Esophagus squamous epithelium (tissue), 5 donors: Measurements from ENCODE around the gene GDAP1L1. TPM values are rescaled to one million over a fixed set of nuclear protein-coding genes. Genes with fewer than 3 reads are reported as not detected.
"Not testable (repeated sequence)": the region's sequence is repeated elsewhere in the genome, so short reads cannot be mapped to it uniquely, and the experiment has no call there.

Experiments used
- DNase-seq: peaks from one replicate; lab custom pipeline; 2025; lab: John Stamatoyannopoulos, UW
- H3K27ac ChIP-seq, 4 donors: fragments of 200-600 bp; sonication (generic); one replicate each; pipeline ENCODE4 v1.5.1; 2016 to 2019; ENCODE audit warnings: mild to moderate bottlenecking in 1 of 4
- H3K27me3 ChIP-seq, 4 donors: fragments of 200-600 bp; sonication (generic); 1 replicate in 3 of 4; 2 replicates in 1 of 4; pipeline versions ENCODE4 v1.5.1 to v1.6.0; 2017 to 2021; ENCODE audit warnings: antibody characterized with exemption in 1 of 4
- H3K36me3 ChIP-seq, 3 donors: fragments of 200-600 bp; sonication (generic); one replicate each; pipeline ENCODE4 v1.5.1; 2016 to 2019
- H3K4me1 ChIP-seq, 3 donors: fragments of 200-600 bp; sonication (generic); one replicate each; pipeline ENCODE4 v1.5.1; 2017 to 2019
- H3K4me3 ChIP-seq, 4 donors: fragments of 200-600 bp; sonication (generic); 1 replicate in 3 of 4; 2 replicates in 1 of 4; pipeline ENCODE4 v1.5.1; 2016 to 2019; ENCODE audit warnings: mild to moderate bottlenecking in 2 of 4, moderate library complexity in 1 of 4
- H3K9me3 ChIP-seq, 3 donors: fragments of 200-600 bp; sonication (generic); one replicate each; pipeline ENCODE4 v1.5.1; 2016 to 2019
- POLR2A ChIP-seq, 4 donors: fragments of 450-650 bp; IDR thresholded peaks; one replicate each; pipeline ENCODE4 v1.6.1; 2017; ENCODE audit warnings: antibody characterized with exemption in 4 of 4, mild to moderate bottlenecking in 4 of 4, moderate library complexity in 3 of 4
- WGBS, 2 donors: methylation state at CpG; one replicate each; pipeline ENCODE4 v1.1.5; 2018; 5-methylcytosine and 5-hydroxymethylcytosine counted together
- intact Hi-C: fragments of 100-400 bp; cut with DNase I; formaldehyde crosslinking; loops from one replicate; pipeline ENCODE4 v1.15.0; 2022
- total RNA-seq, 4 donors: library from RNA; depleted of rRNA; stranded (reverse); fragments of >200 nt; gene quantifications; one replicate each; pipeline ENCODE4 v1.1.0, GENCODE V29; 2016
- TF ChIP-seq, protein P1 (sequence below), 6 experiments: fragments of 450-650 bp in 4 of 6; fragments of 200-600 bp in 2 of 6; sonication (generic) in 2 of 6; IDR thresholded peaks; one replicate each; pipeline ENCODE4 v1.5.1; 2016 to 2019; ENCODE audit warnings: antibody characterized with exemption in 6 of 6, mild to moderate bottlenecking in 4 of 6, moderate library complexity in 4 of 6
- donor health status: DM: yes; HTN: yes; CAD: no.

The GDAP1L1 gene
- total RNA-seq, 4 donors from 2014 or later, result not detected

DNA sequence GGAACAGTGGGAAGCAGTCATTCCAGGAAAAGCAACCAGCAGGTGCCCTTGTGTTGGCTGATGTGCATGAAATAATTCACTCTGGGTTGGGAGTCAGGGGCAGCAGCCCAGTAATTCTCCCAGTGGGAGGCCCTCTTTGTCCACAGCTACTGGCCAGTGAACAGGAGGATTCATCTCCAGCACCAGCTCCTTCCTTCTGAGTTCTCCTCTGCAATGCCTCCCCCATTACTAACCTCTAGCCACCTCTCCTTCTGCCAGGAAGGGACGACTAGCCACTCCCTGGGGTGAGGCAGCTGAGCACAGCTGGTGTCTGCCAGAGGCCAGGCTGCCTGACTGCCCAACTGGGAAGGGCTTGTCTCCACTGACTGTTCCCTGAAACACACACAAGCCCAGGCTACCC lies 77.2 kb downstream of the GDAP1L1 start:
- DNase-seq, result no peak
- intact Hi-C loops, result no loop called here

GRCh38 chr20:44326391-44327159 lies 79.5 kb downstream of the GDAP1L1 start:
- no peak overlapping the region for H3K27ac ChIP-seq
- no peak for DNase-seq
- H3K4me3 ChIP-seq, result peak overlapping the region; percentile 19 to 60 (median 27)
- intact Hi-C loops, result no loop called here
- H3K4me1 ChIP-seq, result peaks cover 5 to 9% (median 7%) of the 10 kb centered on the region in 3 donors
- 29 to 45% methylated on average over 8 to 12 of the region's 50 CpGs for WGBS, 2 donors
- no peaks in the 10 kb centered on the region for H3K9me3 ChIP-seq
- TF ChIP-seq, protein P1, sequence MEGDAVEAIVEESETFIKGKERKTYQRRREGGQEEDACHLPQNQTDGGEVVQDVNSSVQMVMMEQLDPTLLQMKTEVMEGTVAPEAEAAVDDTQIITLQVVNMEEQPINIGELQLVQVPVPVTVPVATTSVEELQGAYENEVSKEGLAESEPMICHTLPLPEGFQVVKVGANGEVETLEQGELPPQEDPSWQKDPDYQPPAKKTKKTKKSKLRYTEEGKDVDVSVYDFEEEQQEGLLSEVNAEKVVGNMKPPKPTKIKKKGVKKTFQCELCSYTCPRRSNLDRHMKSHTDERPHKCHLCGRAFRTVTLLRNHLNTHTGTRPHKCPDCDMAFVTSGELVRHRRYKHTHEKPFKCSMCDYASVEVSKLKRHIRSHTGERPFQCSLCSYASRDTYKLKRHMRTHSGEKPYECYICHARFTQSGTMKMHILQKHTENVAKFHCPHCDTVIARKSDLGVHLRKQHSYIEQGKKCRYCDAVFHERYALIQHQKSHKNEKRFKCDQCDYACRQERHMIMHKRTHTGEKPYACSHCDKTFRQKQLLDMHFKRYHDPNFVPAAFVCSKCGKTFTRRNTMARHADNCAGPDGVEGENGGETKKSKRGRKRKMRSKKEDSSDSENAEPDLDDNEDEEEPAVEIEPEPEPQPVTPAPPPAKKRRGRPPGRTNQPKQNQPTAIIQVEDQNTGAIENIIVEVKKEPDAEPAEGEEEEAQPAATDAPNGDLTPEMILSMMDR (IDR thresholded peaks at IDR 0.05), result no peak
- no peaks in the 10 kb centered on the region for H3K36me3 ChIP-seq
- H3K27me3 ChIP-seq, result peaks cover 0 to 57% (median 0%) of the 10 kb centered on the region in 4 donors

More for the DNA sequence above, 77.2 kb downstream of the GDAP1L1 start:
- Histone ChIP-seq H3K9me3 (no peaks in the 10 kb centered on the region), H3K4me1 (peaks cover 5 to 9% (median 7%) of the 10 kb centered on the region in 3 donors), H3K4me3 (no peak overlapping the region), H3K36me3 (no peaks in the 10 kb centered on the region), H3K27me3 (peaks cover 0 to 43% (median 0%) of the 10 kb centered on the region in 4 donors), H3K27ac (no peak overlapping the region)
- no peak for TF ChIP-seq POLR2A (IDR thresholded peaks at IDR 0.05)
- TF ChIP-seq, protein P1 (IDR thresholded peaks at IDR 0.05), result no peak
- WGBS, 2 donors, result no CpG with 5 or more reads among the region's 1 CpG

GRCh38 chr20:44327748-44328147 lies 80.6 kb downstream of the GDAP1L1 start:
- 87 to 88% methylated on average over 6 to 7 of the region's 7 CpGs for whole genome bisulfite sequencing, 2 donors
- H3K9me3 ChIP-seq, H3K27ac ChIP-seq, H3K4me3 ChIP-seq, DNase-seq, H3K36me3 ChIP-seq, intact Hi-C loops, H3K4me1 ChIP-seq: not testable (repeated sequence)
- peaks cover 0 to 62% (median 0%) of the 10 kb centered on the region in 4 donors for H3K27me3 ChIP-seq

- TF ChIP-seq, protein P1 (IDR thresholded peaks at IDR 0.05), result no peak
- no peak for TF ChIP-seq POLR2A (IDR thresholded peaks at IDR 0.05)
- intact Hi-C loops, result no loop called here
- Histone ChIP-seq H3K9me3 (no peaks in the 10 kb centered on the region), H3K4me1 (peaks cover 5 to 9% (median 7%) of the 10 kb centered on the region in 3 donors), H3K36me3 (no peaks in the 10 kb centered on the region), H3K27ac (no peak overlapping the region), H3K4me3 (no peak overlapping the region), H3K27me3 (peaks cover 0 to 67% (median 0%) of the 10 kb centered on the region in 4 donors)
- 74 to 75% methylated on average over 4 of the region's 4 CpGs for WGBS, 2 donors
- no peak for DNase-seq
Measured at GRCh38 chr20:44328428-44328827, 81.3 kb downstream of the GDAP1L1 start.

Other genes with a start within 250 kb of the GDAP1L1 start
- gene JPH2, start 60.1 kb upstream of the GDAP1L1 start, total RNA-seq, result 10 to 100 TPM in 1 of 4 donors, 1 to 10 TPM in 3; 2.4 to 32.0 (median 6.8) TPM
- gene OSER1, start 36.5 kb upstream of the GDAP1L1 start, total RNA-seq, result 10 to 100 TPM; 16.1 to 62.2 (median 25.0) TPM
- gene FITM2, start 63.9 kb downstream of the GDAP1L1 start, total RNA-seq, result 1 to 10 TPM; 2.1 to 4.8 (median 3.7) TPM
- gene R3HDML, start 89.7 kb downstream of the GDAP1L1 start, total RNA-seq, result not detected
- not detected for gene HNF4A, start 108.4 kb downstream of the GDAP1L1 start, total RNA-seq
- 10 to 100 TPM in 3 of 4 donors, 1 to 10 TPM in 1; 7.9 to 13.0 (median 11.6) TPM for gene TTPAL, start 228.6 kb downstream of the GDAP1L1 start, total RNA-seq